Progenitor cell of endocrine pancreas (in vitro differentiated cells): Measurements from ENCODE around the gene ADCYAP1. TPM values are rescaled to one million over a fixed set of nuclear protein-coding genes. Genes with fewer than 3 reads are reported as not detected.
A peak's percentile ranks its signal among the peaks of the same experiment; 100 is the strongest.

ENCODE experiments used
- DNase-seq: peaks from one replicate; pipeline ENCODE4 v3.0.0; 2021; ENCODE audit warnings: low spot score; ENCODE audit not compliant: unreplicated experiment
- H3K27ac Mint-ChIP-seq: 2 replicates; pipeline ENCODE4 v1.8.0; 2021; ENCODE audit warnings: mild to moderate bottlenecking, moderate library complexity, mixed read lengths
- H3K27me3 Mint-ChIP-seq: 2 replicates; pipeline ENCODE4 v1.8.0; 2021; ENCODE audit warnings: mixed read lengths
- H3K36me3 Mint-ChIP-seq: 2 replicates; pipeline ENCODE4 v1.8.0; 2022; ENCODE audit warnings: mixed read lengths; ENCODE audit not compliant: insufficient read depth
- H3K4me1 Mint-ChIP-seq: 2 replicates; pipeline ENCODE4 v1.8.0; 2021; ENCODE audit warnings: low read depth, mixed read lengths
- H3K4me3 Mint-ChIP-seq: 2 replicates; pipeline ENCODE4 v1.8.0; 2021; ENCODE audit warnings: low read depth, mild to moderate bottlenecking, moderate library complexity, mixed read lengths
- H3K9me3 Mint-ChIP-seq: 2 replicates; pipeline ENCODE4 v1.8.0; 2021; ENCODE audit warnings: low read depth, mixed read lengths
- total RNA-seq: library from RNA; stranded (reverse); gene quantifications from 2 replicates; pipeline ENCODE4 v1.2.1, GENCODE V29; 2021
- TF ChIP-seq, protein P1 (sequence below): fragments of 200-600 bp; sonication (generic); IDR thresholded peaks from one replicate; pipeline ENCODE4 v1.5.0; 2021; ENCODE audit warnings: antibody characterized with exemption, mild to moderate bottlenecking; ENCODE audit not compliant: unreplicated experiment

The ADCYAP1 gene
- total RNA-seq, 1 donor from 2014 or later = not detected

DNA sequence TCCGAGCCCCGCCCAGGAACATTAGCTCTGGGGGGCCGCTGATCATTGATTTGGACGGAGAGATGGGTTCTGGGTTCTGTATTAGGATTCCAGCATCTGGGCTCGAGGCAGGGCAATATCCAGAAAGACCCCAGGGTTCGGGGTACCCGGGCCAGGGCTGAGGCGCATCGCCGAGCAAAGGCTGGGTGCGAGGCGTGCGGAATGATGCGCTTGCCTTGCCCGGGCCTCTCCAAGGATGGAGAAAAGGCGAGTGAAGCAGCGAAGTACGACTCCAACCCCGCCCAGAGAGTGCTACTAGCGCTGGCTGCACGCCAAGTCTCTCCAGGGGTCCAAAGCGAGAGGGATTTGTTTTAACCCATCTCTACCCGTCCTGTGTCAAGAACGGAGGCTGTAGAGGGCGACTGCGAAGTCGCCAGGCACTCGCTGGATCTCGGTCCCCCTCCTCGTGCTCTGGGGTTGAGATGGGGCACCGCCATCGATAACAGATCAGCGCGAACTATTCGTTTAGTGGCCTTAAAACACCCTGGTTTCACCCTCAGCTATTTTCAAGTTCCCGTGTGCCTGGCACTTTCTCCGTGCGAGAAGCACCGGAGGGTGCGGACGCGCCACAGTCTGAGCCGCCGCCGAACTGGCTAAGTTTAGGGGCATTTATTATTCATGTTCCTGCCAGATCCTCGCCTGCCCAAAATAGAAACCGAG lies 1.9 kb downstream of the ADCYAP1 start:
- Mint-ChIP-seq H3K27me3 (peaks cover 88% of the 10 kb centered on the region), H3K4me3 (peak overlapping the region; percentile 57), H3K36me3 (no peaks in the 10 kb centered on the region), H3K4me1 (peaks cover 5% of the 10 kb centered on the region), H3K27ac (no peak overlapping the region), H3K9me3 (no peaks in the 10 kb centered on the region)
- TF ChIP-seq, protein P1, sequence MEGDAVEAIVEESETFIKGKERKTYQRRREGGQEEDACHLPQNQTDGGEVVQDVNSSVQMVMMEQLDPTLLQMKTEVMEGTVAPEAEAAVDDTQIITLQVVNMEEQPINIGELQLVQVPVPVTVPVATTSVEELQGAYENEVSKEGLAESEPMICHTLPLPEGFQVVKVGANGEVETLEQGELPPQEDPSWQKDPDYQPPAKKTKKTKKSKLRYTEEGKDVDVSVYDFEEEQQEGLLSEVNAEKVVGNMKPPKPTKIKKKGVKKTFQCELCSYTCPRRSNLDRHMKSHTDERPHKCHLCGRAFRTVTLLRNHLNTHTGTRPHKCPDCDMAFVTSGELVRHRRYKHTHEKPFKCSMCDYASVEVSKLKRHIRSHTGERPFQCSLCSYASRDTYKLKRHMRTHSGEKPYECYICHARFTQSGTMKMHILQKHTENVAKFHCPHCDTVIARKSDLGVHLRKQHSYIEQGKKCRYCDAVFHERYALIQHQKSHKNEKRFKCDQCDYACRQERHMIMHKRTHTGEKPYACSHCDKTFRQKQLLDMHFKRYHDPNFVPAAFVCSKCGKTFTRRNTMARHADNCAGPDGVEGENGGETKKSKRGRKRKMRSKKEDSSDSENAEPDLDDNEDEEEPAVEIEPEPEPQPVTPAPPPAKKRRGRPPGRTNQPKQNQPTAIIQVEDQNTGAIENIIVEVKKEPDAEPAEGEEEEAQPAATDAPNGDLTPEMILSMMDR = no peak
- no peak for DNase-seq

DNA sequence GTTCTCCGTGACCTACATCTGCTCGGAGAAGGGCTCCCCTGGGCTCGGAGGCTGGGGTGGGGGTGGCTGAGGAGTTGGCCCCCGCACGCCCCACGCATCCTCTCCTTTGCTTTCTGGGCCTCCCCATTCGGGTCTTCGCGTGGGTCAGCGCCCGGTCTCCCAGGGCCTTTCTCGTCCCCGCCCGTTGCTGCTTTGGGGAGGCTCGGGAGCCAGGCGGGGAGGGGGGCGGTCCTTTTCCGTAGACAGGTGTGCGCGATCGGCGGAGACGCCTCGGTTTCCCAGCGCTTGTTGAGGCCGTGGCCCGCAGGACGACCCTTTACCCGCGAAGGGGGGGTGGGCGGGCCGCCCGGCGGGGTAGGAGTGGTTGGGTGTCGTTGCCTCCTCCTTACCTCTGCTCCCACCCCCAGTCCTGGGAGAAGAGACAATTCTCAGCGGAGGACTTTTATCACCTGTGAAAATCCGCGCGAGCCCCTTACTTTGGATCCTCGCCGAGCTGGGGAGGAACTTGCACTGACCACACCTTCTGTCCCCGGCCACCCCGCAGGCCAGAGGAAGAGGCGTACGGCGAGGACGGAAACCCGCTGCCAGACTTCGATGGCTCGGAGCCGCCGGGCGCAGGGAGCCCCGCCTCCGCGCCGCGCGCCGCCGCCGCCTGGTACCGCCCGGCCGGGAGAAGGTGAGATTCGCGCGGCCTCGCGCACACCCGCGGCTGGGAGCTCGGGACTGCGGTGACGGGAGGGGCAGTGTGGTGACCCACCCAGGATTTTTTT lies 2.6 kb downstream of the ADCYAP1 start:
- DNase-seq = no peak
- Mint-ChIP-seq H3K9me3 (no peaks in the 10 kb centered on the region), H3K27me3 (peaks cover 87% of the 10 kb centered on the region), H3K4me3 (peak overlapping the region; percentile 55), H3K4me1 (peaks cover 5% of the 10 kb centered on the region), H3K36me3 (no peaks in the 10 kb centered on the region), H3K27ac (no peak overlapping the region)
- TF ChIP-seq, protein P1 = no peak

DNA sequence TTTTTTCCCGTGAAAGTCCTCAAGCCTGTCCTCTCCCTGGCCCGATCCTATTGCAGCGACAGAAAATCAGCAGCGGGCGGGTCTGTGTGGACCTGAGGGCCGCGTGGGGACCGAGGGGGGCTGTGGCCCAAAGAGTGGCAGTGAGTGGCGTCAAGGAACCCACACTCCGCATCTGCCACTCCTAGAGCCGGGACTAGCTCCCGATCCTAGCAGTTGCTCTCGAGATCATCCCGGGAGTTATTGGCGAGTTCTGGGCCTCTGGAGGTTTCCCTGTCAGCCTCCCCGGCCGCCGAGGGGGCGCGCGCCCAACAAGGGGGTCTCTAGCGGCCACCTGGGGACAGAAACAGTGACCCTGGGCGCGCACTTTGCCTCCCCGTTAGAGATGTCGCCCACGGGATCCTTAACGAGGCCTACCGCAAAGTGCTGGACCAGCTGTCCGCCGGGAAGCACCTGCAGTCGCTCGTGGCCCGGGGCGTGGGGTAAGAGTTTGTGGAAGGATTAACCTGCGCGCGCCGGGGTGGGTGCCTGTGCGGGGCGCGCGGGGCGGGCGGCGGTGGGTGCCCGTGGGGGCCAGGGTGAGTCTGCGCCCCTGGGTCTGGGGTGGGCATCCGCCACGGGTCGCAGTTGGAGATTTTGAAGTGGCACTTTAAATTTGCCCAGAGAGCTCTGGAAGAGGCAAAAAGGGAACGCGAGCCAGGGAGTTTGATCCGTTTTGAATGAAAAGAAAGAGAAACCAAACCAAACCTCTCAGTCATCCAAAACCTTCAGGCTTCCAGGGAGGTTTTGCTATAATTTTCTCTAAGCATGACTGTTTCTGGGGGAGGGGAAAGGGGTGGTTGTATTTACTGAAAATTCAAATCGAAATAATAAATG lies 3.5 kb downstream of the ADCYAP1 start:
- peak overlapping the region; percentile 55 for H3K4me3 Mint-ChIP-seq
- TF ChIP-seq, protein P1 = no peak
- H3K9me3 Mint-ChIP-seq = no peaks in the 10 kb centered on the region
- no peaks in the 10 kb centered on the region for H3K36me3 Mint-ChIP-seq
- H3K27me3 Mint-ChIP-seq = peaks cover 89% of the 10 kb centered on the region
- no peak overlapping the region for H3K27ac Mint-ChIP-seq
- peaks cover 5% of the 10 kb centered on the region for H3K4me1 Mint-ChIP-seq
- DNase-seq = no peak

DNA sequence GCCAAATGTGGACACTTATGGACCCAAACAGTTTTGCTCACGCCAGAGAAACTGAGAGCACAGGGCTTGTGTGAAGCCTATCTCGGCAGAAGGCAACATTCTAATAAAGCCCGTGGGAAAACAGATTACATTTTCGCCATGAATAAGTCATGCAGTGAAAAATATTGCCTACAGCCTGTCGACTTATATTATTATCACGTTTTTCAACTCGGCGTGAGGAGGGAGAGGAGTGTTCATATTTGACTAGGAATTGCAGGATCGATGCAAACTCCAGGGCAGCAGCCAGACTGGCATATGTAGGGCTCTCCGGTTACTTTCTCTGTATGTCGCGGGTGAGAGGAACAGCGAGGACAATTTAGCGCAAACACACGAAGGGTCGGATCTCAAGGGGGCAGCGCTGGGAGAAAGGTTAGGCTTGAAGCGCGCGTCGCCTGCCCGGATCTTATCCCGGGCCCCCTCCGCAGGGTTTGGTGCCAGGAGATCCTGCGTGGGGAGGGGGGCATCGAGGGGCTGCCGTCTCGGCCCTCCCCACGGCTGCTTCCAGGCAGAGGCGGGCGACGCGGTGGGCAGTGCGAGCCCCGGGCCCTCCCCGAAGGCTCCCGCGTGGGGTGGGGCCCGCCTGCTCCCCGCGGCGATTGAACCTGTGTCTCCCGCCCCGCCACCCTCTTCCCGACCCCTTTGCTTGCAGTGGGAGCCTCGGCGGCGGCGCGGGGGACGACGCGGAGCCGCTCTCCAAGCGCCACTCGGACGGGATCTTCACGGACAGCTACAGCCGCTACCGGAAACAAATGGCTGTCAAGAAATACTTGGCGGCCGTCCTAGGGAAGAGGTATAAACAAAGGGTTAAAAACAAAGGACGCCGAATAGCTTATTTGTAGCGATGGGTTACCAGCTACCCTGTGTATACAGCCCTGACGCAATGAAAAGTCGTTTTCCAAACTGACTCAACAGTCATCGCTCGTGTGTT lies 4.4 kb downstream of the ADCYAP1 start:
- Mint-ChIP-seq H3K4me3 (peak overlapping the region; percentile 54), H3K4me1 (peaks cover 5% of the 10 kb centered on the region), H3K27ac (no peak overlapping the region), H3K27me3 (peaks cover 89% of the 10 kb centered on the region), H3K36me3 (no peaks in the 10 kb centered on the region), H3K9me3 (no peaks in the 10 kb centered on the region)
- no peak for DNase-seq
- TF ChIP-seq, protein P1 = no peak
